HG03196 (cell line): ENCODE measurements around the gene TCP11.

Experiments used
- ATAC-seq: cut with Tn5 transposase; IDR thresholded peaks from one replicate; pipeline ENCODE4 v1.9.1; 2021; ENCODE audit not compliant: unreplicated experiment

TCP11 gene

GRCh38 chr6:35173427-35174087 lies 32.4 kb upstream of the TCP11 start:
- no peak for ATAC-seq

DNA sequence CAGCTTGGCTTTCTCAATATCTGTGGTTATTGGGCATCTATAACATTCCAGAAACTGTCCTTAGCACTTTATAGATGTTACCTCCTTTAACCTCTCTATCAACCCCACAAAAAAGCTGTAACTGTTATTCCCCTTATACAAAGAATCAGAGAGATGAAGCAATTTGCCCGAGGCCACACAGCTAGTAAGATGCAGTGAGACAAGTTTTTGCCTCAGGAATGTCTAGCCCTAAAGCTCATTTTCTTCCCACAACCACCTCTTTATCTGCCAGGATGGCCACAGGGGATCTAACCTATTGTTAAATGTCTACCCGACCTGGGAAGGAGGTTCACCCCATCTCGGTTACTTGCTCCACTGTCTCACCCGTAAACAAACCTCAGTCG lies 31.9 kb upstream of the TCP11 start:
- no peak for ATAC-seq

DNA sequence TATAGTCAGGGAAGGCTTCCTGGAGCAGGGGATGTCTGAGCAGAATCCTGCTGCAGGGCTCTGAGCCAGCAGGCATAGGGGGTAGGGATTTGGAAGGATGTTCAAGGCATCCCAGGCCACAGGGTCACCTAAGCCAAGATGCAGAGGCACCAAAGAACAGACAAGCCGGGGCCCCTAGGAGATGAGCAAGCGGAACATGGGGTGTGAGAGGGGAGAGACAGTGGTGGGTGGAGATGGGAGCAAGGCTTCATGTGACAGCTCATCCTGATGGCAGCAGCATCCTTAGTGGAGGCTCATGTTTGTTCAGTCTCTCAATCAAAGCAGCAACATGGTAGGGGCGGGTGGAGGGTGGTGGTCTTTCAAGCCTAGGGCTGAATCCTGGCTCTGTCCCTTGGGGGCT lies 29.8 kb upstream of the TCP11 start:
- ATAC-seq = no peak

DNA sequence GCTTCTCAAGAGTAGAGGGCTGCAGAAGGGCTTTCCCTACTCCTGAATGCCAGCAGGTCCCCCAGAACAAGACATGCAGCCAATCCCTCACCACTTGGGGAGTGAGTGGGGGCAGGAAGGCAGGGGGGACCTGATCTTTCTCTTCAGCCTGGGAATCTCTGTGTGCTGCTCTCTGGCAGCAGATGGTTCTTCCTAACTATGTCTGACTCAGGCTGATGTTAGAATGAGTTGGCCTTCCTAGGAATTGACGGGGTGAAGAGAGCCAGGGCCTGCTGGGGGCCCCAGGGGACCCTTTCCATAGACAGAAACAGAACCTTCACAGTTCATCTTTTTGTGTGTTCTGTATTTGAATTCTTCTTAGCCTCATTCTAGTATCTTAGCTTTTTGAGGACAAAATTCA lies 29.0 kb upstream of the TCP11 start:
- no peak for ATAC-seq

- no peak for ATAC-seq
These were observed 27.3 kb upstream of the TCP11 start for GRCh38 chr6:35168461-35168861.

GRCh38 chr6:35167505-35167904 lies 26.4 kb upstream of the TCP11 start:
- ATAC-seq = no peak

- no peak for ATAC-seq
These were observed 25.4 kb upstream of the TCP11 start for GRCh38 chr6:35166520-35166919.

DNA sequence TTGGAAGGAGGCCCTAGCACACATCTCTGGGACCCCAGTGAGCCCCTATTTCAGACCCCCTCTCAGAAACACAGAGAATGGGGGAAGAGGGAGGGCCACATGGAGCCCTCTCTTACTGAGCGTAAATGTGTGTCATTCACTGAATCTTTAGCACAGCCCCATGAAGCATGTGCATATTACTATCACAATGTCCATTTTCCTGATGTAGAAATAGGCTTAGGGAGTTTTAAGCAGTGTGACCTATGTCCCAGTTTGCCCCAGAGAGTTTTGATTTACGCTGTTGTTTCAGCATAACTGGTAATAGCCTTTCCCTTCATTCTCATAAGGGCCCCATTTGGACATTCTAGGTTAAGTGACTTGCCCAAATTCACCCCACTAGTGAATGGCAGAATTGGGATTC lies 25.0 kb upstream of the TCP11 start:
- no peak for ATAC-seq

- ATAC-seq = no peak
These were observed 24.5 kb upstream of the TCP11 start for GRCh38 chr6:35165630-35166071.

DNA sequence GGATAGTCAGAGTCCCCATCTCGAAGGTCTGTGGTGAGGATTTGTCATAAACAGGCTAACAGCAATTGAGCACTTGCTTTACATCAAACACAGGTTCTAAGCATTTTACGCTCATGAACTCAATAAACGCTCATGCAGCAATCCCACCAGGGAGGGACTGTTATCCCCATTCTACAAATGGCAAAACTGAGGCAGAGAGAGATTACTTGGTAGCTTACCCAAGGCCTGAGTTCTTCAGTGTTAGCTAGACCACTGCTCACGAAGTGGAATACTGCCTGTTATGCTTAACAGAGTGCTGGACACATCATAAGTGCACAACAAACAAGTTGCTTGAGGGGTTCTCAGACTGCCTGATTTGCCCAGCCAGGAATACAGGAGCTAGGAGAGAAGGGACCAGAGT lies 23.7 kb upstream of the TCP11 start:
- ATAC-seq = no peak

GRCh38 chr6:35164277-35164676 lies 23.1 kb upstream of the TCP11 start:
- ATAC-seq = no peak

DNA sequence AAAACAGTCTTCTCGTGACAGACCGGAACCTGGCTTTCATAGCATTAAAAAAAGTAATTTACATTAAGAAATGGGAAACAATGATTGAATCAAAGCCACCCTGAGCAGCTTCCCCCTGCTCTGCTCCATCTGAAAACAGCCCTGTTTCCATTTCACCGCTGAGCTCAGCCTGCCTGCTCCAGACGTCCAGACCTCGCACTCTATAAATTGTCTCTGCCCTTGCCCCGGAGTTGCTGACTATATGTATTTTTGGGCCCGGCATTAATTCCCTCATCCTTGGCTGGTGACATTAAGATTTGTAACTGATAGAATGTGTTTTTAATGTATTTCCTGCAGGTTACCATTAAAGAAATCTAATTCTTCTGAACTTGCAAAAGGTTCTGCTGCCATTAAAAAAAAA lies 22.7 kb upstream of the TCP11 start:
- no peak for ATAC-seq

DNA sequence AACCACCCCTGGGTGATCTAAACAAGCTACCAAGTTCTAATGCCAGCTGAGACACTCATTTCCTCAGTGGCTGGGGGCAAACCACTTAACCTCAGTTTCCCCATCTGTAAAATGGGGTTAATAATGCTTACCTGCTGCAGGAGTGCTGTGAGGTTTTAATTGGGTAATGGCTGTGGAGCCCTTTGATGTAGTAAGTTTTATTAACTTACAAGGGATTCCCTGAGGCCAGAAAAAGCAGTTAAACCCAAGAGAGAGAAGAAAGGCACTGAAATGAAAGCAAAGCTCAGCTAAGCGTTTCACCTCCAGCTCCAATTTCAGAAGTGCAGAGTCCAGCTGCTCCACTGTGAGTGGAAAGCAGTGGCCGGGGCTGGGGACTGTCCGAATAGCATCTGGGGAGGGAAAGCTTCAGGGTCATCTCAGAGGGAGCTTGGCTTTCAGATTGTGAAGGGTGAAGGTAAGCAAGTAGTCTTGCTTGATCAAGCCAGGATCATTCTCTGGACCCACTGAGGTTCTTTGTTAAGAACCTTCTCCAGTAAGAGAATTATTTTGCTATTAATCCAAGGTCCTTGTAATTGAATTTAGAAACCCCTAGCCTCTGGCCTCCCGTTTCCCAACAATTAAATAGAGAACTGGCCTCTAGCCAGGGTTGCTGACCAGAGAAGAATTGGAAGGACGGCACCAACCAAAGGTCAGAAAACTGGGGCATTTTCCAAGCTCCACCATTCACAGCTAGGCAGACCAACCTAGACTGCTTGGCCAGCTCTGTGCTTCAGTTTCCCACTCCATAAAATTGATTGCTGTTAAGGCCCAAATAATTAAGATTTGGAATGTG lies 20.9 kb upstream of the TCP11 start:
- ATAC-seq = no peak

DNA sequence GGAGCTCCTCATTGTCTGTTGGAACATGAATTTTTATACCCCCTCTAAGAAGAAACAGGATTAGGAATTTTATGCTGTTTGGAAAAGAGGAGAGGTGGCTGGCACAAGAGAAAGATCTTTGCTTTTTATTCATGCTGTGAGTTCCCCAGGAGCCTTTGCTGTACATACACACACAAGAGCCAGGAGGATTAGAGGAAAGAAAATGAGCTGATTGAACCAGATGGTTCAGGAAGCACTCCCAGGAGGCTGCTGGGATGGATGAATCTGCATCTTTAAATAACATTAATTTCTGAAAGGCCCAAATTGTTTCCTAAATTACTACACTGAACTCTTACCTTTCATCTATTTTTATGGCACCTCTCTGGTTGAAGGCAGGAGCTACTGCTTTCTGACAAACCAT lies 20.1 kb upstream of the TCP11 start:
- ATAC-seq = no peak

DNA sequence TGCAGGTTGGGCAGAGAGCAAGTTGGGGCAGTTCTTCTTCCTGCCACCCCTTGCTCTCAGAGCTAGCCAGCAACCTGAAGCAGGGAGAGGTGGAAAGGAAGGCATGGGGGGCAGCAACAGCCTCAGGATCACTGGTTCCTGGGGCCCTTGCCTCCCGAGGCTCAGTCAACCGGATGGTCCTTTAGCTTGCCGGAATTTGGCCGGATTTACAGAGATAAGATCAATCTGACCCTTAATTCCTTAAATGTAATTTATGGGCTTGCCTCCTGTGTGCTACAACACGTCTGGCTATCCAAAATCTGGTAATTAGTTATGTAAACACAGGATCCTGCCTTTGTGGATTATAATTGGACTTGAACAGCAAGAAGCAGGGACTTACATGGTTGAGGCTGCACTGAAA lies 19.5 kb upstream of the TCP11 start:
- no peak for ATAC-seq

DNA sequence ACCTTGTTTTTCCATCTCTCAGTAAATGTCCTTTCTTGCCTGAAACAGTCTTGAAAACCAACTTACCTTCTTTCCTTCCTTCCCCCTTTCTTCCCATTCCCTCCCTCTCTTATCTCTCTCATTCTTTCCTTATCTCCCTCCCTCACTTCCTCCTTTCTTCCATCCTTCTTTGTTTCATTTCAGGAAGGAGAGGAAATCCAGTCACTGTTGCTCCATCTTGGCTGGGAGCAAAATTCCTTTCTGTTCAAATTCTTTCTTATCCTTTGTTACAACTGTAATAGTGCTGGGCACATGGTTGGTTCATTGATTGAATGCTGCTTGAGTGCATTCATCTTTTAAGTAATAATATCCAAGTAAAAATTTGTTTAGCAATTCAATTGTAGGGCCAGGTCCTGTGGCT lies 17.4 kb upstream of the TCP11 start:
- ATAC-seq = no peak

- no peak for ATAC-seq
These were observed 13.8 kb upstream of the TCP11 start for GRCh38 chr6:35154947-35155346.

DNA sequence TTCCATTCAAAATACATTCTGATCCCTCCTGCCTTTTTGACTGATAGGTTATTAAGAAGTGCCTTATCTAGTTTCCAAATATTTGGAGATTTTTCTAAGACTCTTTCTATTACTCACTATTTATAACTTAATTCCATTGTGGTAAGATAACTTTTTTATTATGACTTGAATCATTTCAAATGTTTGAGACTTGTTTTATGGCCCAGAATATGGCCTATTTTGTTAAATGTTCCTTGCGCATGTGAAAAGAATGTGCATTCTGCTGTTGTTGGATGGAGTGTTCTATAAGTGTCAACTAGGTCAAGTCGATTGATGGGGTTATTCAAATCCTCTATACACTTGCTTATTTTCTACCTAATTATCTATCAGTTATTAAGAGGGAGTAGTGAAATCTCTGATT lies 13.1 kb upstream of the TCP11 start:
- no peak for ATAC-seq

DNA sequence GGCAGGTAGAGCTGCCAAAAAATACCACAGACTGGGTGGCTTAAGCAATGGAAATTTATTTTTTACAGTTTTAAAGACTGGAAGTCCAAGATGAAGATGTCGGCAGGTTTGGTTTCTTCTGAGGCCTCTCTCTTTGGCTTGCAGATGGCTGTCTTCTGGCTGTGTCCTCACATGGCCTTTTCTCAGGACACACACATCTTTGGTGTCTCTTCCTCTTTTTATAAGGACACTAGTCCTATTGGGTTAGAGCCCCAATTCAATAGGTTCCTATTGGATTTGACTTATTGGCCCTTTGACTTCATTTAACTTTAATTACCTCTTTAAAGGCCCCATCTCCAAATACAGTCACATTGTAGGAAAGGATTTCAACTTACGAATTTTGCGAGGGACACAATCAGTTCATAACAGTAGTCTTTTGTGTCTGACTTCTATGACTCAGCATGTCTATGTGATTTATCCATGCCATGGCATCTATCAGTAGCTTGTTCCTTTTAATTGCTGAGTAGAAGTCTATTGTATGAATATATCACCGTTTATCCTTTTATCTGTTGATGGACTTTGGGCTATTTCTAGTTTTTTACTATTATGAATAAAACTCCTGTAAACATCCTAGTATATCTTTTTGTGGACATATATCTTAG lies 11.0 kb upstream of the TCP11 start:
- no peak for ATAC-seq

DNA sequence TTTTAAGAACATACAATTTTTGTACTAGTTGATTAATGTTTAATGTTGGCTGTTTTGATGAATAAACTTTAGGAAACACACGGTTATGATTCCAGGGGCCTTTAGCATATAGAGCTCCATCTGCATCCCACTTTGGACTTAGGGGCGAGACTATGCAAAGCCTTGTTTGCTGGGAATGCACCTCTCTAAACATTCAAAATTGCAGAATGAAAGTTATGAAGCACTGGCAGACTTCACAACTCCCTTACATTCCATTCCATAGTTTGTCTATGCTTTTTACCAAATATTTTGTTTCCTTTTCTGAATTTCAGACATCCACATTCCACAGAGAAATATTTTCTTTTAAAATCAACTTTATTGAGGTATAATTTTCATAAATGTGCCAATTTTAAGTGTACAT lies 10.3 kb upstream of the TCP11 start:
- no peak for ATAC-seq

- ATAC-seq = no peak
These were observed 8.9 kb upstream of the TCP11 start for GRCh38 chr6:35149891-35150566.
